ENCODE data around the gene TAF4B.

GRCh38 chr18:26268454-26268853 is 42.2 kb downstream of the TAF4B start:
- TF ChIP-seq CTCF (IDR thresholded peaks at IDR 0.05) = no peak
- no peak for TF ChIP-seq REST (IDR thresholded peaks at IDR 0.05; ENCODE audit: low read depth, low read length)

All from SK-N-SH (cell line).